HepG2 (cell line): ENCODE measurements around the gene CD2AP. TPM values are rescaled to one million over a fixed set of nuclear protein-coding genes. Genes with fewer than 3 reads are reported as not detected.
"Not testable (repeated sequence)": the region's sequence is repeated elsewhere in the genome, so short reads cannot be mapped to it uniquely, and the experiment has no call there.

ENCODE experiments used
- ATAC-seq: fragments of 200-7000 bp; cut with Tn5 transposase; 3 replicates; pipeline ENCODE4 v1.9.1; 2020; ENCODE audit warnings: mild to moderate bottlenecking, moderate library complexity
- BruUV-seq: library from RNA; stranded (reverse); fragments of 400-500 nt; replicated peaks from 2 replicates; lab custom pipeline; 2021; lab: Mats Ljungman, UMichigan
- CTCF ChIA-PET: fragments of 300-600 bp; formaldehyde crosslinking; extraction: SDS; loops from one replicate; lab custom pipeline; 2021; ENCODE audit warnings: low total read pairs, inconsistent platforms, low intra/inter-chr PET ratio; lab: Yijun Ruan, JAX
- POLR2A ChIA-PET: fragments of 350-600 bp; sonication (Branson Sonifier 250); formaldehyde crosslinking; loops from one replicate; lab custom pipeline; 2020; ENCODE audit warnings: antibody characterized with exemption, inconsistent platforms; lab: Yijun Ruan, JAX
- DNase-seq: peaks from one replicate; pipeline ENCODE4 v3.0.0-alpha.2; 2015; ENCODE audit warnings: low spot score
- FAIRE-seq: peaks from 3 replicates; lab custom pipeline; 2011; peaks lifted over from hg19 to GRCh38; lab: Jason Lieb, UNC
- H2AFZ ChIP-seq: one replicate; pipeline ENCODE4 v1.6.1; 2011; ENCODE audit warnings: low read length, inconsistent platforms
- H3K27ac ChIP-seq: fragments of 300-600 bp; 3 replicates; pipeline ENCODE4 v1.8.0; 2011; ENCODE audit warnings: mixed run types, mild to moderate bottlenecking, mixed read lengths, low read length, inconsistent platforms; ENCODE audit not compliant: insufficient read depth; ENCODE audit errors: extremely low read length
- H3K27me3 ChIP-seq, 2 experiments: fragments of 200-600 bp in 1 of 2; 2 replicates in 1 of 2; 3 replicates in 1 of 2; pipeline versions ENCODE4 v1.6.0 to v1.8.0; 2011; ENCODE audit warnings: low read length in 2 of 2, mild to moderate bottlenecking in 2 of 2, moderate library complexity in 2 of 2, inconsistent platforms in 1 of 2; ENCODE audit not compliant: insufficient read depth in 2 of 2, control insufficient read depth in 1 of 2
- H3K36me3 ChIP-seq, 2 experiments: fragments of 200-600 bp in 1 of 2; replicated peaks in 1 of 2; 2 replicates in 1 of 2; 3 replicates in 1 of 2; pipeline versions ENCODE4 v1.5.1 to v1.8.0; 2011; ENCODE audit warnings: low read length in 2 of 2, inconsistent platforms in 1 of 2; ENCODE audit not compliant: insufficient read depth in 2 of 2, control insufficient read depth in 1 of 2
- H3K4me1 ChIP-seq: 2 replicates; pipeline ENCODE4 v1.5.1; 2012; ENCODE audit warnings: low read length, inconsistent platforms; ENCODE audit not compliant: insufficient read depth
- H3K4me2 ChIP-seq: 2 replicates; pipeline ENCODE4 v1.6.0; 2011; ENCODE audit warnings: low read depth, low read length, inconsistent platforms
- H3K4me3 ChIP-seq, 3 experiments: fragments of 200-600 bp in 1 of 3; sonication (generic), shearing (Covaris generic) in 1 of 3; replicated peaks in 1 of 3; 2 replicates each; pipeline ENCODE4 v1.5.1; 2011 to 2016; ENCODE audit warnings: low read length in 3 of 3, inconsistent platforms in 2 of 3, low read depth in 2 of 3, mild to moderate bottlenecking in 2 of 3, control low read depth in 1 of 3, mixed read lengths in 1 of 3; ENCODE audit not compliant: insufficient read depth in 1 of 3
- H3K79me2 ChIP-seq: one replicate; pipeline ENCODE4 v1.6.1; 2011; ENCODE audit warnings: low read length, inconsistent platforms; ENCODE audit not compliant: insufficient read depth
- H3K9ac ChIP-seq: 2 replicates; pipeline ENCODE4 v1.6.0; 2011; ENCODE audit warnings: mild to moderate bottlenecking, low read depth, low read length, inconsistent platforms; ENCODE audit not compliant: insufficient read depth
- H3K9me3 ChIP-seq: 2 replicates; pipeline ENCODE4 v1.5.1; 2012; ENCODE audit warnings: mild to moderate bottlenecking, low read length
- H4K20me1 ChIP-seq: 2 replicates; pipeline ENCODE4 v1.6.0; 2011; ENCODE audit warnings: inconsistent platforms, mild to moderate bottlenecking, low read length, moderate library complexity; ENCODE audit not compliant: insufficient read depth
- FOXJ3 ChIP-seq: sonication (generic); formaldehyde crosslinking; IDR thresholded peaks from 2 replicates; pipeline ENCODE4 v1.4.0; 2020; ENCODE audit warnings: missing genetic modification reagents, mild to moderate bottlenecking, borderline replicate concordance
- HOXA3 ChIP-seq: sonication (generic); formaldehyde crosslinking; IDR thresholded peaks from 2 replicates; pipeline ENCODE4 v1.5.0; 2020; ENCODE audit warnings: missing genetic modification reagents
- MAF1 ChIP-seq: sonication (generic); formaldehyde crosslinking; IDR thresholded peaks from 2 replicates; pipeline ENCODE4 v1.5.0; 2020; ENCODE audit warnings: missing genetic modification reagents, borderline replicate concordance
- NCOA2 ChIP-seq: sonication (generic); formaldehyde crosslinking; IDR thresholded peaks from 2 replicates; pipeline ENCODE4 v1.8.0; 2022; ENCODE audit warnings: inconsistent platforms
- TCF7 ChIP-seq: sonication (generic); IDR thresholded peaks from 2 replicates; pipeline ENCODE4 v1.6.1; 2016; ENCODE audit warnings: antibody characterized with exemption, low read depth
- ZBTB21 ChIP-seq: sonication (generic); formaldehyde crosslinking; IDR thresholded peaks from 2 replicates; pipeline ENCODE4 v1.4.0; 2020; ENCODE audit warnings: missing genetic modification reagents
- ZNF160 ChIP-seq: sonication (generic); formaldehyde crosslinking; IDR thresholded peaks from 2 replicates; pipeline ENCODE4 v1.8.0; 2022; ENCODE audit warnings: mild to moderate bottlenecking, inconsistent platforms, missing genetic modification reagents
- ZNF317 ChIP-seq: sonication (generic); formaldehyde crosslinking; IDR thresholded peaks from 2 replicates; pipeline ENCODE4 v1.5.0; 2020; ENCODE audit warnings: mild to moderate bottlenecking, missing genetic modification reagents
- ZNF329 ChIP-seq: sonication (generic); formaldehyde crosslinking; IDR thresholded peaks from 2 replicates; pipeline ENCODE4 v1.9.0; 2021; ENCODE audit warnings: low read depth, mild to moderate bottlenecking, missing genetic modification reagents
- ZNF350 ChIP-seq: sonication (generic); formaldehyde crosslinking; IDR thresholded peaks from 2 replicates; pipeline ENCODE4 v1.4.0; 2020; ENCODE audit warnings: mild to moderate bottlenecking, low read depth, missing genetic modification reagents, borderline replicate concordance
- ZNF382 ChIP-seq: sonication (generic); formaldehyde crosslinking; IDR thresholded peaks from 2 replicates; pipeline ENCODE4 v1.5.0; 2020; ENCODE audit warnings: missing genetic modification reagents, mild to moderate bottlenecking, borderline replicate concordance
- ZNF510 ChIP-seq: sonication (generic); formaldehyde crosslinking; IDR thresholded peaks from 2 replicates; pipeline ENCODE4 v1.4.0; 2020; ENCODE audit warnings: low read depth, mild to moderate bottlenecking, missing genetic modification reagents
- ZNF878 ChIP-seq: sonication (generic); formaldehyde crosslinking; IDR thresholded peaks from 2 replicates; pipeline ENCODE4 v1.8.1; 2023; ENCODE audit warnings: mild to moderate bottlenecking, missing genetic modification reagents, moderate library complexity
- ZSCAN20 ChIP-seq: sonication (generic); formaldehyde crosslinking; IDR thresholded peaks from 2 replicates; pipeline ENCODE4 v1.4.0; 2020; ENCODE audit warnings: missing genetic modification reagents, mild to moderate bottlenecking, borderline replicate concordance
- ZSCAN9 ChIP-seq: IDR thresholded peaks from 2 replicates; pipeline ENCODE4 v1.6.1; 2016; ENCODE audit warnings: borderline replicate concordance
- WGBS: methylation state at CpG from one replicate; pipeline ENCODE4 v1.1.6; 2017; ENCODE audit warnings: low lambda C conversion rate; 5-methylcytosine and 5-hydroxymethylcytosine counted together
- in situ Hi-C: cut with HindIII; loops from 2 replicates; pipeline ENCODE4 v1.10.0; 2017; ENCODE audit warnings: low pct_unique_long_range_greater_than_20kb; ENCODE audit not compliant: extremely low pct_ligation_motif_present
- intact Hi-C: fragments of 100-400 bp; cut with micrococcal nuclease; formaldehyde crosslinking; loops from one replicate; pipeline ENCODE4 v1.10.0; 2022; ENCODE audit not compliant: unreplicated experiment
- polyA plus RNA-seq, 8 experiments: library from polyadenylated mRNA; depleted of rRNA in 3 of 8; stranded (reverse) in 7 of 8; unstranded in 1 of 8; fragments of >200 nt; fragmentation: Illumina TruSeq in 4 of 8; extraction: Trizol in 4 of 8; gene quantifications; 2 replicates each; pipeline versions ENCODE4 v1.2.1 to v1.2.3, GENCODE V29; 2011 to 2016; ENCODE audit warnings: low read depth in 4 of 8, missing spikeins in 1 of 8, mixed read lengths in 1 of 8; ENCODE audit not compliant: insufficient read depth in 1 of 8
- total RNA-seq, 5 experiments: library from RNA; depleted of rRNA; stranded (reverse); fragments of >200 nt; fragmentation: Illumina TruSeq; extraction: Trizol; gene quantifications; 2 replicates each; pipeline ENCODE4 v1.2.3, GENCODE V29; 2016; ENCODE audit warnings: low read depth in 1 of 5

Gene CD2AP
- total and polyA plus RNA-seq, 2 of the 13 experiments (the other 11 are each of a cell fraction or from before 2014, with no cell fraction given), result 8.6 to 31.9 TPM

DNA sequence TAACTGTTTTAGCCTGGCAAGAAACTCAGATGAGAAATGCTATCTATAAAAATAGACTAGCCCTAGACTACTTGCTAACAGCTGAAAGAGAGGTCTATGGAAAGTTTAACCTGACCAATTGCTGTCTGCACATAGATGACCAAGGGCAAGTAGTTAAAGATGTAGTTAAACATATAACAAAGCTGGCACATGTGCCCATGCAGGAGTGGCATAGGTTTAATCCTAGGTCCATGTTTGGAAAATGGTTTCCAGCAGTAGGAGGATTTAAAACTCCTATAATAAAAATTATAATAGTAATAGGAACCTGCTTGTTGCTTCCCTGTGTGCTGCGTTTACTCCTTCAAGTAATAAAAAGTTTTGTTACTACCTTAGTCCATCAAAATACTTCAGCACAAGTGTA, 169.6 kb downstream of the CD2AP start:
- Histone ChIP-seq H4K20me1 (no peaks in the 10 kb centered on the region), H3K27me3 (peaks cover 0 to 15% of the 10 kb centered on the region in 2 experiments; a peak in 1 of 5 replicates), H3K4me1 (no peaks in the 10 kb centered on the region), H3K4me2 (no peak overlapping the region), H3K79me2 (no peaks in the 10 kb centered on the region), H3K27ac (no peak overlapping the region), H3K4me3 (no peak overlapping the region)
- ATAC-seq (no peak), FAIRE-seq (no peak)
- no TSS peak for BruUV-seq
- intact Hi-C loops (loop anchor here (5.0 kb wide), 1 partner anchor 1255 kb away; no protein-coding TSS in a partner anchor), in situ Hi-C loops (no loop called here)
- TF ChIP-seq MAF1 (CRISPR knock-in tag) (no peak), ZNF350 (CRISPR knock-in tag) (no peak), ZNF510 (CRISPR knock-in tag) (no peak), ZBTB21 (CRISPR knock-in tag) (no peak), ZNF317 (CRISPR knock-in tag) (no peak), ZSCAN20 (CRISPR knock-in tag) (no peak), ZNF160 (no peak), NCOA2 (no peak), FOXJ3 (no peak), ZNF878 (CRISPR knock-in tag) (no peak), HOXA3 (CRISPR knock-in tag) (no peak), ZNF329 (CRISPR knock-in tag) (no peak), TCF7 (no peak), ZNF382 (CRISPR knock-in tag) (no peak), ZSCAN9 (no peak)
- TF ChIP-seq, all 625 proteins: peak for 0
- WGBS, result 3% methylated on average over 1 of the region's 1 CpG
- ChIA-PET CTCF (no interaction called here), POLR2A (no interaction called here)
- H3K9me3 ChIP-seq, result no peaks in the 10 kb centered on the region
- no peak overlapping the region for H2AFZ ChIP-seq
- H3K36me3 ChIP-seq, result no peaks in the 10 kb centered on the region
- DNase-seq, result no peak
- H3K9ac ChIP-seq, result no peak overlapping the region

DNA sequence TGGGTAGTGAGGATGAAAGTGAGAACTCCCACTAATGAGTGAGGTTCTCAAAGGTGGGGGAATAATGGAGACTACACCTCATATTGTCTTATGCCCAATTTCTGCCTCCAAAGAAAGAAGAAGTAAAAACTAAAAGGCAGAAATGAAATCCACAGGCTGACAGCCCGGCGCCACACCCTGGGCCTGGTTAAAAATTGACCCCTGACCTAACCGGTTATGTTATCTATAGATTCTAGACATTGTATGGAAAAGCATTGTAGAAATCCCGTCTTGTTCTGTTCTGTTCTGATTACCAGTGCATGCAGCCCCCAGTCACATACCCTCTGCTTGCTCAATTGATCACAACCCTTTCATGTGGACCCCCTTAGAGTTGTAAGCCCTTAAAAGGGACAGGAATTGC, 170.0 kb downstream of the CD2AP start:
- H3K4me1 ChIP-seq, in situ Hi-C loops, H3K9ac ChIP-seq, CTCF ChIA-PET, H2AFZ ChIP-seq, H3K79me2 ChIP-seq, ATAC-seq, H3K27ac ChIP-seq, DNase-seq, FAIRE-seq, H3K36me3 ChIP-seq, H3K9me3 ChIP-seq, BruUV-seq, H3K4me3 ChIP-seq, POLR2A ChIA-PET, H3K4me2 ChIP-seq, H4K20me1 ChIP-seq: not testable (repeated sequence)
- peaks cover 0 to 15% of the 10 kb centered on the region in 2 experiments; a peak in 1 of 5 replicates for H3K27me3 ChIP-seq
- WGBS, result 30% methylated on average over 4 of the region's 4 CpGs
- intact Hi-C loops, result loop anchor here (5.0 kb wide), 1 partner anchor 1255 kb away; no protein-coding TSS in a partner anchor
